ENCODE results near the gene MIF.

- TF ChIP-seq POLR2A (IDR thresholded peaks at IDR 0.05), result no peak
- TF ChIP-seq CTCF (IDR thresholded peaks at IDR 0.05), result no peak
Observed at GRCh38 chr22:23859201-23859600, 35.0 kb upstream of the MIF start.
